Stimulated activated CD8-positive, alpha-beta memory T cell treated with anti-CD3 and anti-CD28 coated beads, Interleukin-15, amount 100 ng/mL, for 1 hour (primary cell): Measurements from ENCODE around the gene KLRF1.
"Not testable (repeated sequence)": the region's sequence is repeated elsewhere in the genome, so short reads cannot be mapped to it uniquely, and the experiment has no call there.

Source experiments
- DNase-seq: peaks from one replicate; pipeline ENCODE4 v3.0.0-alpha.2; 2020; ENCODE audit warnings: low read depth

The KLRF1 gene

DNA sequence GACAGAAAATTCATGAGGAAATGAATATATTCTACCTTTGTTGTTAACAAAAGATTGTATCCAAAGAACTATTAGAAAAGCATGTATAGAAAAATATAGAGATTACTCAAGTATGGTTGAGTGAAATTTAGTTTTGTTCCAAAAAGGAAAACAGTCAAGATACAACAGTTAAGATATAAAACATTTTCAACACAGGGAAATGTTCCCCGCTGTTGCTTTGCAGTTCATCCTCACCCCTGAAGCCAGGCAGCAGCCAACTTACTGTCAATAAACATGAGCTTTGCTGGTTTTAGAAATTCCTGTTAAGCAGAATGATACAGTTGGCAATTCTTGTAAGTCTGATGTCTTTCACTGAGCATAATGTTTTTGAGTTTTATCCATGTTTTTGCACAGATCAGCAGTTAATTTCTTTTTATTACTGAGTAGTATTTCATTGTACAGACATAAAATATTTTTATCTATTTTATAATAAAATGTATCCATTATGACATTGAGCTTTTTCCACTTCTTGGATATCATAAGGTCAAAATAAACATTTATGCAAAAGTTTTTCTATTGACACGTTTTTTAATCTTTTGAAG, 43.1 kb downstream of the KLRF1 start:
- DNase-seq: no peak

DNA sequence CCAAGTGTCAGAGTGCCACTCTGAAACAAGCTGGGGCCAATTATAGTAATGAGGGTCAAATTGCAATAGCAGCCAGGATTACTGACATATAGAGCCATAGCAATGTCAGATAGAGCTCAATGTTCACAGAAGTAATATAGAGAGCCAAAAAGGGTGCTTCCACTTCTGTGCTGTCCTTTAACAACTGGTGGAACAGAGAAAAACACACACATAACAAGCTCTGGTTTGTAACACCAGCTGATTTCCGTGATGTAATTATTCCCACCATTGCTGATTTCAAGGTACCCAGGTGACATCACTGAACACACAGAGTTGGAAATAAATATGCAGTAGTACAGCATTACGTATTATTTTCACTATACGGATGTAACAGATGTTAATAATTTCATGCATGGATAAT, 44.9 kb downstream of the KLRF1 start:
- no peak for DNase-seq

DNA sequence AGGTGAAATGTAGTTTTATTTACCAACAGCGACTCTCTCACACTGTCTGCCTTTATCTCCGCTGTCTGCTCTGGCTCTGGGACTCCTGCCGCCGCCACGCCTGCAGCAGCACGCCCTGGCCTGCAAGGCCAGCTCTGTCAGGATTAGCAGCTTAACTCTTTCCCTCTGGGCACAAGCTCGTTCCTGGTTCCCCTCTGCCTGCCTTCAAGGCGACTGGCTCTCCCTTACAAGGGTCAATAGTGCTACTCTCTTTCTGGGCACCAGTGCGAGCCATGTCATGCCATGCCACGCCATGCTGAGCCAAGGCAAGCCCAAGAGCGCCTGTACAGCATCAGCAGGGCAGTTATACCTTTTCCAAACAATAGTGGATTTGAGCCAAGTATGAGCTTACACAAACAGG, 45.5 kb downstream of the KLRF1 start:
- DNase-seq: no peak

DNA sequence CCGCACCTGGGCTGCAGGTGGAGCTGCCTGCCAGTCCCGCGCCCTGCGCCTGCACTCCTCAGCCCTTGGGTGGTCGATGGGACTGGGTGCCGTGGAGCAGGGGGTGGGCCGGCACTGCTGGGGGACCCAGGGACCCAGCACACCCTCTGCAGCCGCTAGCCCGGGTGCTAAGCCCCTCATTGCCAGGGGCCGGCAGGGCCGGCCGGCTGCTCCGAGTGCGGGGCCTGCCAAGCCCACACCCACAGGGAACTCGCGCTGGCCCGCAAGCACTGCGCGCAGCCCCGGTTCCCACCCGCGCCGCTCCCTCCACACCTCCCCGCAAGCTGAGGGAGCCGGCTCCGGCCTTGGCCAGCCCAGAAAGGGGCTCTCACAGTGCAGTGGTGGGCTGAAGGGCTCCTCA, 48.8 kb downstream of the KLRF1 start:
- not testable (repeated sequence) for DNase-seq

DNA sequence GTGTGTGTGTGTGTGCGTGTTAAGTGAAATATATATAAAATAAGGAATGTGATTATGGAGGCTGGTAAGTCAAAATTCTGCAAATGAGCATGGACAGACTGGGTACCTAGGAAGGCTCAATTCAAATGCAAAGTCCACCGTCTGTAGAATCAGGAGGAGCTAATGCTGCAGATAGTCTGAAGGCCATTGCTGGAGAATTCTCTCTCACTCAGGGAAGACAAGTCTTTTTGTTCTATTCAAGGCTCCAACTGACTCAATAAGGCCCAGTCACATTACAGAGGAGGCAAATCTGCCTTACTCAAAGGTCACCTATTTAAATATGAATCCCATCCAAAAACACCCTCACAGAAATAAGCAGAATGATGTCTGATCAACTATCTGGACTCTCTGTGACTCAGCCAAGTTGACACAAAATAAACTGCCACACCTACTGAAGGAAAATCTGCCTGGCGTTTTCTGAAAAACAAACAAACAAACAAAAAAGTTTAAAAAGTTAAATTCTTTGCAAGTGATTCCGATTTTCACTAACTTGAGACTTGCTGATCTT, 53.3 kb downstream of the KLRF1 start:
- DNase-seq: no peak

DNA sequence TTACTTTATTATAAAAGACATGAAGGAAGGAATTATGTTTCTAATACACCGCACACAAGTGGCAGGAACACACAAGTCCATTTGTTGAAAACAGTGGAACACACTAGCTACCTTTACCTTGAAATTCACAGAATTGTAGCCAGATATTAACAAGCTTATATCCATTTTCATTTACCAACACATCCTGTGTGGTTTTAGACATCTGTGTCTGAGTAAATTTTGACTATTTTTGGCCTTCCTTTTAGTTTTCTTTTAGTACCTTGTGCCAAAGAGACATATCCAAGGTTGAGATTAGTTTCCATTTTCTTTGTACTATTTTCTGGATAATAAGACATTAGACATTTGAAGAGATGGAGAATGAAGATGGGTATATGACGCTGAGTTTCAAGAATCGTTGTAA, 54.0 kb downstream of the KLRF1 start, which contains the start of gene KLRF2:
TSS of gene KLRF2 (plus strand) at position 244 of the 400 bp plus-strand sequence. CDS start at position 351, 107 bp downstream.
- DNase-seq: no peak

DNA sequence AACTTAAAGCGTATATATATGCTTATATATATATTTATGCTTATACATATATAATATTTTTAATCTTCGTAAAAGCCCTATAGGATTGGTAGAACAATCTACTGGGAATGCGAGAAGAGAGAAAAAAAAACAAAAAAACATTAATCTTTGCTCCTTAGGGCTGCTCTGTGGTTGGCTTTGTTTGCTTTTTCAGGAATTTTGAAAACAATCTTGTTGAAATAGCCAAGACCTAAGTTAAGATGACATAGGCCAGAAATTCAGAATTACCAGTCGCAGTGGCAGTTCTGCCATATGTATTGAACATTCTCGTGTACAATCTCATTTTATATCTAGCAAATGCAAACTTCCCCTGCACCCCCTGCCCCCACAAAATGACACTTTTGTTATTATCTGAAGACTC, 54.7 kb downstream of the KLRF1 start:
- DNase-seq: no peak

DNA sequence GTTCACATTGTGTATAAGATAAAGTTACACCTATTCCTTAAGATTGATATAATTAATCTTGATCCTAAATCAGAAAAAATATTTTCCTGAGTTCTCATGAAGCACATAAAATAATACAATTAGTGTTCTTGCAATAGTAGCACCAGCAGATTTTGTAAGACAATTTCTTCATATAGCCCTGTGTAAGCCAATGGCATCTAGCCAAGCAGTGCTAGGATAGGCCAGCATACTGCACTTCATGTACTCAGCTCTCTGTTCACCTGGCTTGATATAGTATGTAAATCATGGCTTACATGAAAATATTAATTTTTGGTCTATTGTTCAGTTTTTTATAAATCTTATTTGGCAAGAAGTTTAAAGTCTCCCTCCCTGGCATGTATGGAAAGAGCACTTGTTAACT, 55.9 kb downstream of the KLRF1 start:
- DNase-seq: no peak

DNA sequence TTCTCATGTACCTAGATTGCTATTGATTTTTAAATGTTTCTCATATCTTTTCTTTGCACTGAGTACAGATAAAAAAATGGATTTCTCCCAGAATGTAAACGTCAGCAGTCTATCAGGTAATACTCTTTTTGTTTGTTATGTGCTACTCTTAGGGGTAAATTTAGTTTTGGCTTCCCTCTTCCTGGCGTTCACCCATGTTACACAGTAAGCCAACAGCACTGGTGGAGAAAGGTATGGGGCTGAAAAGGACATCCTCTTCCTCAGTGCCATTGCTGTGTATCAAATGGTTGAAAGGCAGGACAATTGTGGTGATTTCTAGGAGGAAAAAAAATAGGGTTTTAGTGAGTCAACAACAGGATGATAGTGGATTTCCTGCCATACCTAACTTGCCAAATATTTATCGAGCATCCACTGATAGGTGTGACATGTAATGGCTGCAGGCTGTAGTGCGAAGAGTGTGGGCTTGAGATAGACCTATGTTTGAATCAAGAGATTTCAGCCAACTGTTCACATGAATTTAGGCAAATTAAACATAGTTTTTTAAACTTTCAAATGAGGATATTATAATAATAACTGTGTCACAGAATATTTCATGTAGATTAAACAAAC, 61.5 kb downstream of the KLRF1 start:
- no peak for DNase-seq
